Cerebellar nuclear complex (tissue), 1 donor: ENCODE measurements around the gene ATF7IP2.

Experiments used
- DNase-seq, 2 experiments: peaks; one replicate each; lab custom pipeline; 2025; lab: John Stamatoyannopoulos, UW

Gene ATF7IP2

DNA sequence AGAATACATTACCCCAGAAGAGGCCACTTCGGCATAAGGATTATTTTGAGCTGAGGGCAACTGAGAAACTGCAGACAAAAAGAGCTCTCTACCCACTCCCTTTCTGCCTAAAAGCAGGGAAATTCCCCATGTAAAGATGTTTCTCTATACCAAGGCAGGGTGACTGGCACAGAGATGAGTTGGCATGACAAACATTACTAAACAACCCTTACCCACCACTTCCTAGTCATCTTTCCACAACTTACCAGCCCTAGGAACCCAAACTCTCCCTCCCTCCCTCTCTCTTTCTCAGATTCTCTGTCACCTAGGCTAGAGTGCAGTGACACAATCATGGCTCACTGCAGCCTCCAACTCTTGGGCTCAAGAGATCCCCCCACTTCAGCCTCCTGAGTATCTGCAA is 126.0 kb downstream of the ATF7IP2 start:
- no peak for DNase-seq

DNA sequence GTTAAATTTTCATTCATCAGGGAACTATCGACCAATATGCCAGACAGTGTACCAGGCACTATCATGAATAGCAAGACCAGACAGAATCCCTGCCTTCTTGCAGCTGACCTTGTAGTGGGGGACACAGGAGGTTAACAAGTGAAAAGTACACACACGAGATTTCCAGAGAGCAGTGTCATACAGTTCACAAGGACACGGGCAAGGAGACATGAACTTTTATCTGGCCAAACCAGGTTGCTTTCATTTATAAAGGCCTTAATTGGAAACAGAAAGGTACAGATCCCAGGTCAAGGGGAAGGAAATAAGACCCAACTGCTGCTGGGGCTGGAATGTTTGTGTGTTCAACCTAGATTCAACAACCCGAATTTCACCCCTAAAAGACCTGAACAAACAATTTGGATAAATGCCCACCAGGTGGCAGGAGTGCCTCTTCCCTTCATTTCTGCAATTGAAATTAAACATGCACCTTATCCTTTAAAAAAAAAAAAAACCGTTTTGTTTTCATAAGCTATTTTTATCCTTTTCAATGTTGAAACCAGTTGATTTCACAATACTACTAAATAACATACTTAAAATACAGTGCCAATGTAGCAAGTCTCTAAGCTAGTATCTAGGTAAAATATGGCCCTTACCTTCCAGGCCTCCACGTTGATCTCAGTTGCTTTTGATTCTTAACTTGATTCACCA is 128.7 kb downstream of the ATF7IP2 start:
- no peak for DNase-seq

DNA sequence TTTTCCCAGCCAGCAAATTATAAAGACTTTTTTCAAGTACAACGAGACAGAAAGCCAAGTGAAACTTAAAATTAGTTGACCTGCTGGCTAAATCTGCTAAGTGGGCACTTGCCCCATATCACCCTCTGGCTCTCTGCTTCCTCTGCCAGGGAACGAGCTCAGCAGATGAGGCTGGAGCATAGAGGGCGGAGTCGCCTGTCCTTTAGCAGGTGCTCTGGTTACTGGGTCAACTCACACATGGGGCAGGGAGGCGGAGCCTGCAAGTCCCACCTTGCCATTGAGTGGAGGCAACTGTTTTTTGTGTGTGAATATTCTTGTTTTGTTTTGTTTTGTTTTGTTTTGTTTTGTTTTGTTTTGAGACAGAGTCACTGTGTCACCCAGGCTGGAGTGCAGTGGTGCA is 132.0 kb downstream of the ATF7IP2 start:
- DNase-seq, result no peak

DNA sequence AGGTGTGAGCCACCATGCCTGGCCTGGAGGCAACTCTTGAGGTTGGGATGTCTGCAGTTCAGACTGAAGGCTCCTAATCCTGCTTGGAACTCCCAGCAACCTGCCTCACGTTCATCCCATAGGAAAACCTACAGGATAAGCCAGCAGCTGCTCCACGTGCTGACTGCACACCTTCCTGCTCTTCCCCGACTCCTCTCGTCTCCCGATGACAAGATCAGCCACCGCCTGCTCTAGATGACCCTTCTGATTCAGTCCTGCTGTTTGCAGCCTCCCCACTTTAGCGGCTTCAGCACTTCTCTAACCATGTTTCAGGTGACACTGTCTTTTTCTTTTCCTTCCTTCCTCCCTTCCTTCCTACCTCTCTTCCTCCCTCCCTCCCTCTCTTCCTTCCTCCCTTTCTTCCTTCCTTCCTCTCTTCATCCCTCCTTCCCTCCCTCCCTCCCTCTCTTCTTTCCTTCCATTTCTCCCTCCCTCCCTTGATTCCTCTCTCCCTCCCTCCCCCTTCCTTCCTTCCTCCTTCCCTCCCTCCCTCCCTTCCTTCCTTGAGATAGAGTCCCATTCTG is 132.7 kb downstream of the ATF7IP2 start:
- DNase-seq, result no peak

DNA sequence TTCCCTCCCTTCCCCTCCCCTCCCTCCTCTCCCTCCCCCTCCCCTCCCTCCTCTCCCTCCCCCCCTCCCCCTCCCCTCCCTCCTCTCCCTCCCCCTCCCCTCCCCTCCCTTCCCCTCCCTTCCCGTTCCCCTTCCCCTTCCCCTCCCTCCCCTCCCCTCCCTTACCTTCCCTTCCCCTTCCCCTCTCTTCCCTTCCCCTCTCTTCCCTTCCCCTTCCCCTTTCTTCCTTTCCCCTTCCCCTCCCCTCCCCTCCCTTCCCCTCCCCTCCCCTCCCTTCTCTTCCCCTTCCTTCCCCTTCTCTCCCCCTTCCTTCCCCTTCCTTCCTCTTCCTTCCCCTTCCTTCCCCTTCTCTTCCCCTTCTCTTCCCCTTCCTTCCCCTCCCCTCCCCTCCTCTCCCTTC is 133.4 kb downstream of the ATF7IP2 start:
- no peak for DNase-seq

DNA sequence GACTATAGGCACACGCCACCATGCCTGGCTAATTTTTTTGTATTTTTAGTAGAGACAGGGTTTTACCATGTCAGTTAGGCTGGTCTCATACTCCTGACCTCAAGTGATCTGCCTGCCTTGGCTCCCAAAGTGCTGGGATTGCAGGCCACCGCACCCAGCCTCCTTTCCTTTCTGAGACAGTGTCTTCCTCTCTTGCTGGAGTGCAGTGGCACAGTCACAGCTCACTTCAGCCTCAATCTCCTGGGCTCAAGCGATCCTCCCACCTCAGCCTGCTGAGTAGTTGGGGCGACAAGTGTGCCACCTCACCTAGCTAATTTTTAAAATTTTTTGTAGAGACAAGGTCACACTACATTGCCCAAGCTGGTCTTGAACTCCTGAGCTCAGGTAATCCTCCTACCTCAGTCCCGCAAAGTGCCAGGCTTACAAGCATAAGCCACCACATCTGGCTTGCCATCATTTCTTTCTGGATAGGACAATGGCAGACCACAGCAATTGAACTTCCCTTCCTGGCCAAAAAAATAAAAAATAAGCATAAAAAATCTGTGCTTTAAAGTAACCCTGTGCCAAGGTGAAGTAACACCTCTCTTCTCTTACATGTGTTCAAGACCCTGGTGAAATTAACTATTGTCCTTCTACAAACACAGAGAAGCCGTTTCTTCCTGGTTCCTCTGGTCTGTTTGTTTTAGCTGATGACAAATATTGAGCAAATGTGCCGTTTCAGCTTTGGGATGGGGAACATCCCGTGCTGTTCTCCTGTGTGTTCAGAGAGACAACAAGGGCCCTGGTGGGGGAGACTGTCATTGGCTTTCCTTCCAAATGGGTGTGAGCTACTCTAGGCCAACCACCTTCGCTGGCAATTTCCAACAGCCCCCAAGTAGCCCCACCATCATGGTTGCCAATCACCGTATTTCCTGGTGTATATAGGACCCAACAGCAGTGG is 134.3 kb downstream of the ATF7IP2 start:
- DNase-seq, result no peak

DNA sequence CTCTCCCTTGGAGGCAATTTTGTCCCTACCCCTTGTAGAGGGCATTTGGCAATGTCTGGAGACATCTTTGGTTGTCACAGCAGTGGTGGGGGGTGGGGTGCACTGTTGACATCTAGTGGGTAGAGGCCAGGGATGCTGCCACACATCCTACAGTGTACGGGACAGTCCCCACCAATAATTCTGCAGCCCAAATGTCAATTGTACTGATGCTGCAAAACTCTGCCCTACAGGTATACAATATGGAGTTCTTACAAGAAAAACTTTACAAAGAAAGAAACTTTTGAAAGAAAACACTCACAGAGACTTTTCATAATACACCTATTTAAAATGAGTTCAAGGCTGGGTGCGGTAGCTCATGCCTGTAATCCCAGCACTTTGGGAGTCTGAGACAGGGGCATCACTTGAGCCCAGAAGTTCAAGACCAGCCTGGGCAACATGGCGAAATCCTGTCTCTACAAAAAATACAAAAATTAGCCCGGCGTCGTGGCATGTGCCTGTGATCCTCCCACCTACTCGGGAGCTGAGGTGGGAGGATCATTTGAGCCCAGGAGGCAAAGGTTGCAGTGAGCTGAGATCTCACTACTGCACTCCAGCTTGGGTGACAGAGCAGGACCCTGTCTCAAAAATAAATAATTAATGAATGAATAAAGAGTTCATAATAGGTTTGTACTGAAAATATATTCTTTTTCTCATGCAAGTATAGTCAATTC is 135.2 kb downstream of the ATF7IP2 start:
- DNase-seq, result no peak

DNA sequence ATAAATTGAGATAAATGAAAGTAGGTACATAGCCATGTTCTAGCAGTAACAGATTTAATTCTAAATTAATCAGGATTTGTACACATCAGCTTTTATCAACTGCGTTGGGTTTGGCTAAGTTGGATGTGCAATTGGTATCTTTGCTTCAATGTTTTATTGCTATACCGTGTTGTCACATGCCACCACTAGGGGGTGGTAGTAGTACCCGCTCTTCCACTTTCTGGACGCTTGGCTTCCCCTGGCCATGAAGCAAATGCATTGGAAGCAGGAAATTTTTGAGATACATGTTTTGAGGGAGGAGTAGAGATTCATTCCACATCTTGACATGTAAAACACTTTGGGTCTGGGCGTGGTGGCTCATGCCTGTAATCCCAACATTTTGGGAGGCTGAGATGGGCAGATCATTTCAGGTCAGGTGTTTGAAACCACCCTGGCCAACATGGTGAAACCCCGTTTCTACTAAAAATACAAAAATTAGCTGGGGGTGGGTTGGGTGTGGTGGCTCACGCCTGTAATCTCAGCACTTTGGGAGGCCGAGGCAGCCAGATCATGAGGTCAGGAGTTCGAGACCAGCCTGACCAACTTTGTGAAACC is 135.9 kb downstream of the ATF7IP2 start:
- DNase-seq, result peak in 1 of 2 experiments; percentile 15

DNA sequence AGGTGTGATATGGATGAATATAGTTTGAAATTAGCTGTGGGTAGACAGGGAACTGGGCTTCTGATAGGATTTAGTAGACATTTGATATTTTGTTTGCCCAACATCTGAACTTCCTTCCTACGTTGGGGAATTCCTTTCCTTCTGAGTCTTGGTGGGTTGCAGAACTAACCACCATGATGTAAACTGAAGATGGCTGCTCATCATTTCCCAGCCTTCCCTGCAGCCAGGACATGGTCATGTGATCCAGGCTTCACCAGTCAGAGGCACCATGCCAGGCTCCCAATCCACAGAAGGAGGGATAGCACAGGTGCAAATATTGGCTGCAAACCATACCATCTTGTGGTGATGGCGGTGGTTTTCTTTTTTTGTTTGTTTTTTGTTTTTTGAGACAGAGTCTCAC is 137.1 kb downstream of the ATF7IP2 start:
- DNase-seq, result no peak

DNA sequence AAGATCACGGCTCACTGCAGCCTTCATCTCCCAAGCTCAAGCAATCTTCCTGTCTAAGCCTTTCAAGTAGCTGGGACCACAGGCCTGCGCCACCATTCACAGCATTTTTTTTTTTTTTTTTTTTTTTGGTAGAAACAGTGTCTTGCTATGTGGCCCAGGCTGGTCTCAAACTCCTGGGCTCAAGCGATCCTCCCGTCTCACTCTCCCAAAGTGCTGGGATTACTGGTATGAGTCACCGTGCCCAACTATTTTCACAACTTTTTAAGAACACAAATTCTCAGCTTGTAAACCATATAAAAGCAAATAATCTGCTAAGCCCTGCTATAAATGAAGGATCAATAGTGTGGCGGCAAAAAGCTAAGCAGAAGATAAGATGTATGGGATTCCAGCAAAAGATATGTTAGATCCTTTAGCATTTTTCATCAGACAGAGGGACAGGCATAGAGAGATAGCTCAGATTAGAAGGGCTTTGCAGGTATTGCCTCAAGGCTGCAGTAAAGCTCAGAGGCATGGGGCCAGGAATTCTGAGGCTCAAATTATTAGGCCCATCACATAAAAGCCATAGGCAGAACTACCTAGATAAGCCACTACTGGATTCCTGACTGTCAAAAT is 139.5 kb downstream of the ATF7IP2 start:
- no peak for DNase-seq

DNA sequence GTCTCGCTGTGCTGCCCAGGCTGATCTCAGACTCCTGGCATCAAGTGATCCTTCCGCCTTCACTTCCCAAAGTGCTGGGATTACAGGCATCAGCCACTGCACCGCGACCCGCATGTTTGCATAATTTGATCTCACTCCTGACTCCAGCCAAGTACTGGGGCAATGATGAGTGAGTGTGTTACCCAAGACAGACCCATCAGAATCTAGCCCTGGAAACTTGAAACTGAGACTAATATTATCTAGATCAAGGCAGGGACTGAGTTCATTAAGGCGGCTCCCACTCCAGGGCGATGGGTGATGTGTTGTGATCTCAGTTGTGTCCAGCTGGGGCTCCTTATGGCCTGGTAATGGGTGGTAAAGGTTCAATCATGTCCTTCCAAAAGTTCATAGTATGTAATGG is 141.1 kb downstream of the ATF7IP2 start:
- no peak for DNase-seq

DNA sequence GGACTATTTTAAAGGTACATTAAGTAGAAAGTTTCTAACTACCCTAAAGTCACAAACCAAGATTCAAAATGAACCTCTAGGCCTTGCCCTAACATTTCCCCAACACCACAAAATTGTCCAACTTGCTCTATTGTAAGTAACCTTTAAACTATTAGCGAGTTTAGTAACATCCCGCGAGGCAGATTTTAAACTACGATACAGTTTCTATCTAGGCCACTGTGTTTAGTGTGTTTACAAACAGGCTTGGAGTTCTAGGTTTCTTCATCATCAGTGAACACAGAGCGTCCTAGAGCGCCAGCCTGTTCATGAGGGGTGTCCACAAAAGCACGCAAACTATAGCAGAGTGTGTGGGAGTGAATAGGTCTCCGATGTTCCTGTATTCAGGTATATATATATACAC is 142.8 kb downstream of the ATF7IP2 start:
- no peak for DNase-seq

DNA sequence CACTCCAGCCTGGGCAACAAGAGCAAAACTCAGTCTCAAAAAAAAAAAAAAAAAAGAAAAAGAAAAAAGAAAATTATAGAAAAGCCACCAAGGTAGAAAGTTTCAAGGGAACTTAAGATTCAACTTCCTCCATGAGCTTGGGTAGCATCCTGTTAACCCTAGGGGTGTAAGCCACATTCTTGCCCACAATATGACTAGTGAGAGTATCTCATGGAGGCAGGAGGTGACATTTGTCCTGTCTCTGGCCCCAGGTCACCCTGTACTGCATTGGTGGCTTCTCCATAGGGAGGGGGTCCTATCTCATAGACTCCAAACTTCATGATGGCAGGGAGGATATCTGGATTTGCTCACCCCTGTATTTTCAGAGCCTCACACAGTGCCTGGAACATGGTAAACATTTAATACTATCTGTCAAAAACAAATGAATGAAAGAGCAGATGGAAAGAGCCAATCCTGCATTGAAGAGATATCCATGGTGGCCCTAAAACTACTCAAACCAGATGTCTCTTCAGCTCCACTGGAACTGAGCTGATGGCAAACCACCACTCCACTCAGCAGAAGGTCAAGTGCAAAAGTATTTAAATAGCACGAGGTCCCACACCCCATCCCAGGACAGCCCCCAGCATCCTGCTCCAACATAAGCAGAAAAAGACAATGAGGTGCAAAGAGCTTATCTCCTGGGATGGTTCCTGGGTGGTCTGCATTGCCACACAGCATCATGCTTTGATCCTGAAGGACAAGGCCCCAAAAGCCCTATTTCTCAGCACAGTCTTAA is 144.2 kb downstream of the ATF7IP2 start:
- DNase-seq, result no peak

DNA sequence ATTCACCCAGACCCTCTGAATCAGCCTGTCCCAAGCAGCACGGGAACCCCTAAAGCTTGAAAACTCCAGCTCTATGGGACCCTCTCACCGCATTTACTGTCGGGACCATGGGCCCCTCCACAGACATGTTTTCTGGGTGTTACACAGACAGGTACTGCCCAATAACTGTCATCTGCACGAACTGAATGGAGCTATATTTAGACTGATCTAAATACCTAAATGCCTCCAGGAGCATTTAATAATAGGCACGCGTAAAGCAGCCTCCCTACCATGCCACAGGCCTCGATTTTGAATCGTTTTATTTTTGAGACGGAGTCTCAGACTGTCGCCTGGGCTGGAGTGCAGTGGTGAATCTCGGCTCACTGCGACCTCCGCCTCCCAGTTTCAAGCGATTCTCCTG is 144.8 kb downstream of the ATF7IP2 start:
- DNase-seq, result no peak

DNA sequence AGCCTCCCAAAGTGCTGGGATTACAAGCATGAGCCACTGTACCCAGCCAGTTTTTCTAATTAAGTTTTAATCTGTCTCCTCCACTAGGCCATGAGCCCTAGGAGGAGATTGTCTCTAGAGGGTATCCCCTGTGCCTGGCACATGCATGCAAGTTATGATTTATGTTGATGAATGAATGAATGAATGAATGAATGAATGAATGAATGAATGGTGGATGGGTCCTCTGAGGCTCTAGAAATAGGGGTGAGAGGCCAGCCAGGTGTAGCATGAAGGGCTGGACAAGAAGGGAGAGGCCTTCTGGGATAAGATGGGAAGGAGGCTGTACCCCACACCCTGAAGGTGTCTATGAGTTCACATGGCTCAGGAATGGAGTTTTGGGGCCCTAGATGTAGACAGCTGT is 145.7 kb downstream of the ATF7IP2 start:
- DNase-seq, result no peak
